HG03439 (cell line): Measurements from ENCODE around the gene CCL5.

Experiments used
- ATAC-seq: cut with Tn5 transposase; IDR thresholded peaks from one replicate; pipeline ENCODE4 v1.9.1; 2021; ENCODE audit warnings: mild to moderate bottlenecking, moderate library complexity; ENCODE audit not compliant: unreplicated experiment

Gene CCL5

DNA sequence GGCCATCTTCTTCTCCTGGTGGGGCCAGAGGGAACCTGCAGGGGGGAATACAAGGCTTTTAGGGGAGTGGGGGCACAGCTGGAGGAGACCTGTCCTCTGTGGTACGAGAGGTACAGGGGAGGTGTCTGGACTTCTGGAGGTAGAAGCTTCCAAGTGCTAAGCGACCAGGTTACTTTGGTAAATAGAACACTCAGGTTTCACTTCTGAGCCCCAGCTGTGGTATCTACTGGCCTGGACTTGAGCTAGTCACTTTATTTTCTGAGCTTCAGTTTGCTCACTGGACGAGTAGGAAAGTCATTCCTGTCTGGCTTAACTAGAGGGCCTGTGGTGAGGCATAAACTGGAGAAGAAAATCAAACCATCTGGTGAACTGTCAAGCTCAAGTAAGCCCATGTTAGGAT, 11.4 kb downstream of the CCL5 start, which contains the start of gene HEATR9:
Gene HEATR9, minus strand, starts transcription at position 155 of the 400 bp plus-strand sequence. Its CDS starts 149 bp downstream, at position 6.
- ATAC-seq = no peak

GRCh38 chr17:35867574-35867973, 12.6 kb downstream of the CCL5 start:
- no peak for ATAC-seq

DNA sequence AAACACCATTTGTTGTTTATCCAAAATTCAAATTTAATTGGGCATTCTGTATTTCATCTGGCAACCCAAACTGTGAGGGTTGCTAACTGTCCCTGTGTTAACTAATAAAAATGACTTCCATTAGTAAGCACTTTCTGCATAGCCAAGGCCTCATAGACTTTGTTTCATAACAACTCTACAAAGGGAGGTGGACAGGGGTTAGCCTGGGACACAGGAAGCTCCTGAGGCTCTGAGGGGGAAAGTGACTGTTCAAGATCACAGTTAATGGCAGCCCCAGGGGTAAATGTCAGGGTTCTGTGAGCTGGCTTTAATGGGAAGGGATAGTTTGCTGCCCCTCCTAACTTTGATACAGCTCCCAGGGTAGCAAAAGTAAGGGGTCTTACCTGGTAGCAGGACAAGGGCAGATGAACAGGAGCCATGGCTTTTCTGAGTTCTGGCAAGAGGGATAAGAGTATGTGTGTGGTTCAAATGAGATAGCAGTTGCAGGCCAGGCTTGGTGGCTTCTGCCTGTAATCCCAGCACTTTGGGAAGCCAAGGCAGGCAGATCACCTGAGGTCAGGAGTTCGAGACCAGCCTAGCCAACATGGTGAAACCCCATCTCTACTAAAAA, 13.7 kb downstream of the CCL5 start:
- ATAC-seq = no peak

DNA sequence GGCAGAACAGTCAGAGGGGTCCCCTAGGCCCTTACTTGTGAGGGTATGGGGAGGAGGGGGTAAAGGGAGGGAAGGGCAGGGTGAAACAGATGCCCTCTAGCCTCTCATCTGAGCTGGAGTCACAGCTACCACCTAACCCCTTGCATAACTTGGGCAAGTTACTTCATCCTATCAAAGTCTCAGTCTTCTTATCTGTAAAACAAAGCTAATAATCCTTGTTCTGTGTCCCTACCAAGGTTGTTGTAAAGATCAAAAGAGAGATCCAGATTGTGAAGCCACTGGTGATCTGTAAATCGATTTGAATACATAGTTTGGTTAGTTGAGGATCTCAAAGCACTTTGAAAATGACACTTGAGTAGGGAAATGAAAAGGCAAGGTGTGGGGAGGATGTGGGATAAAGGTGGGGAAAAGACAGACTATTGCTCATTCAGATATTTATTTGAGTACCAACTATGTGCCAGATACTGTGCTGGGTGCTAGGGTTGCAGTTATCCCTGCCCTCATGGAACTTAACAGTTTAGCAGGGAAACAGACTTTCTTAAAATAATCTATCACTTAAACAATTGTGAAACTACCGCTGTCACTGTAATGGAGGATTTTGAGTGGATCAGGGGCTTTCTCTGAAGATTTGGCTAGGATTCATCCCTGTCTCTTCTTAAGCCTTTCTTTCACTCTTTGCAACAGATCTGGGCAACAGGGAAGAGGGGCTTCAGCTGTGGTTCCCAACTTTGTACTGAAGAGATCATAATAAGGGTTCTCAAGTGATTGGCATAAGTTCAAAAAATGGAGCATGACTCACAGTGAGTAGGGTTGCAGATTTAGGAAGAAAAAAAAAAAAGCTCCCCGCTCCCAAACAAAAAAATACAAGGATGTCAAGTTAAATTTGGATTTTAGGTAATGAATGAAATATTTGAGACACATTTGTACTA, 14.5 kb downstream of the CCL5 start:
- no peak for ATAC-seq

GRCh38 chr17:35864853-35865252, 15.3 kb downstream of the CCL5 start:
- no peak for ATAC-seq

DNA sequence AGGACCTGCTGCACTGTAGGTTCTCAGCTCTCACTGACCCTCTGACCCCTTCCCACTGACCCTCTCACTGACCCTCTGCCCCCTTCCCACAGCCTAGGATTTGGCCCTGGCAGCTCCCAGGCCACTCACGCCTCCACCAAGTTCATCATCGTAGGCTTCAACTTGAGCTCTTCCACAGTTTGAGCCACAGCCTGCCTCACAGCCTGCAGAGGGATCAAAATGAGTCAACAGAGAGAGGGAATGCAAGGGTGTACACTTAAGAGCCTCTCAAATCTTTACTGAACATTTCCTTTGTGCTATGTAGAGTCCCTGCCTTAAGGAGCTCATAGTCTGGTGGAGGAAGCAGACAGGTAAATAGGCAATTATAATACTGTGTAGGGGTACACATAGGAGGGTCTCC, 23.6 kb downstream of the CCL5 start:
- no peak for ATAC-seq

DNA sequence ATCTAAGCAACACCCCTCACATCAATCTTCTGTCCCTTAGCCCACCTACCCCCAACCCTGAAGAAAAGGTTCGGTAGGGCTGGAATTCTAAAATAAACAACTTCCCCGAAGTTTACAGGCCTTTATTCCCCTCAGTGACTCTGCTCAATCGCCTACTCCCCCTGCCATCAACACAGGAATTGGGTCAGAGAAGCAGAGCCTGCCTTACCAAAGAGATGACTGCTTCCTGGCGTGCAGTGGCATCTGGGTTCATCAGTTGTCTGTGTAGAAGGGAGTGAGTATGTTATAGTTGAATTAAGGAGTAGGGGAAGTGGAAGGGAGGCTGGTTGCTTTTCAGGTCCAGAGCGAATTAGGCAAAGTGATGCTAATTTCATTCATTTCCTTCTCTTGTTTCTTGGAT, 24.2 kb downstream of the CCL5 start:
- ATAC-seq = no peak

DNA sequence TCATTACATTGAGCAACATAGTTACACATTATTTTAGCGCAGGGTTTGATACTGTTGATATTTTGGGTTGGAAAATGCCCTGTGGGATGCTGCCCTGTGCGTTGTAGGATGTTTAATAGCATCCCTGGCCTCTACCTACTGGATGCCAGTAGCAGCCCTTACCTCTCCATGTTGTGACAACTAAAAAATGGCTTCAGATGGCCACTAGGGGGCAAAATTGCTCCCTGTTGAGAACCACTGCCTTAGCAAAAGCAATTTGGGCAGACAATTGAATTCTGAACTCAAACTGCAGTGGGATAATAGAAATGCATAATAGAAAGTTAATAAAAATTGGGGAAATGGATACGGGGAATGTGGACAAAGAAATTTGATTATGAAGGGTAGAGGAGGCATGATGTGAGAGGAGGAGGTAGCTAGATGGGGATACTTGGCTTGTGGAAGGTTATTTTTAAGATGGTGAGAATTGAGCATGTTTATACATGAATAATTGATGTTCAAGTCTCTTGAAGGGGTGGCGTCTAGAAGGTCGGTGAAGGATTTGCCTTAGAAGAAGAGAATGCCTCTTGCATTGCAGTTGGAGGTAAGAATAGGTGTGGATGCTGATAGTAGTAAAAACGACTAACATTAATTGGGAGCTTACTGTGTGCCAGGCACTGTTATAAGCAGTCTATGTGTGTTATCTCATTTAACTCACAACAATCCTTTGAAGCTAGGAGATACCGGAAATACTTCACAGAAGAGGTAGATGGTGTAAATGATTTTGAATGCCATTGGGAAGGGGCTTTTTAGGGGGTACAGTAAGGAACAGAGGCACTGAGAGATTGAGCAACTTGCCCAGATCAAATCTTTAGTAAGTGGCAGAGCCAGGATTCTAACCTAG, 30.5 kb downstream of the CCL5 start:
- ATAC-seq = no peak

DNA sequence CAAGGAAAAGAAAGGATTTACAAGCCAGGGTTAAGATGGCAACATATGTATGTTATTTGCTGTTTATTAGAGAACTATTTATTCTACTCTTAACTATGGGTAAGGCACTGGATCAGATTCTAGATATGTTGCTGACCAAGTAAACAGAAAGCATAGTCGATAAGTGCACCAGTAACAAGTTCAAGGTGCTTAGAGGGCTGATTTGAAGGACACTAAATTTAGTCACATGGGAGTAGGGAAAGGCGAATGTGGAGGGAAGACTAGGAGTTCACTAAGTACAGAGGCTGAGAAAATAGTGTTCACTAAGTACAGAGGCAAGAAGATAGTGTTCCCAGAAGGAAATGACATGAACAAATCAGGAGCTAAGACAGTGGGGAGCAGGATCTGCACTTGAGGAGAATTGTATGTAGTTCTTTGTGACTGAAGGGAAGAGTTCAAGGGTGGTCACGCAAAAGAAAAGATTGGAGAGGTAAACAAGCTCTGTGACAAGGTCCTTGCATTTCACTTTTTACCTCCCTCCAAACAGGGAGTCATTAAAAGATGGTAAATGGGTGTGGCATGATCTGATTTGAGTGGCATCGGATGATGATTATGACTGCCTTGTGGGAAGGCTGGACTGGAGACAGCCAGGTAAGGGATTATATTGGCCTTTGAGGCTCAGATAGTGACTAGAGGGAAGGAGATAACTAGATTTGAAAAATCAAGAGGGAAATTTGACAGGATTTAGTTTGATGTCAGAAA, 32.4 kb downstream of the CCL5 start:
- no peak for ATAC-seq

DNA sequence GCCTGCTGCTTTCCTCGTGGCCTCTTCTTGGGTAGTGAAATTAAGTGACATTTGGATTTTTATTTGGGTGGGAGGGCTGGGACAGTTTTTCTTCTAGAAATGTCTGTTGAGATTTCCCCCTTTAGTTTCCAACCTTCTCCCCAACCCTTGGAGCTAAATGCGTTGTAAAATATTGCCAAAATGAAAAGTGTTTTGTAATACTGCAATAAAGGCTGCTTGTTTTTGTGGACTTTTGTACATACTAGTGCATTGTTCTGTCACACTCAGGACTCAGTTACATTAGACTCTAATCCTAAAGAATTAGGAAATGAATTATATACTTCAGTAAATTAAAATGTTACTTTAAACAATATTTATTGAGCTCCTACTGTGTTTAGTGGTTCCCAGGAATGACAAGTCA, 33.2 kb downstream of the CCL5 start:
- ATAC-seq = no peak

- no peak for ATAC-seq
Measured at GRCh38 chr17:35846055-35846809, 33.9 kb downstream of the CCL5 start.

DNA sequence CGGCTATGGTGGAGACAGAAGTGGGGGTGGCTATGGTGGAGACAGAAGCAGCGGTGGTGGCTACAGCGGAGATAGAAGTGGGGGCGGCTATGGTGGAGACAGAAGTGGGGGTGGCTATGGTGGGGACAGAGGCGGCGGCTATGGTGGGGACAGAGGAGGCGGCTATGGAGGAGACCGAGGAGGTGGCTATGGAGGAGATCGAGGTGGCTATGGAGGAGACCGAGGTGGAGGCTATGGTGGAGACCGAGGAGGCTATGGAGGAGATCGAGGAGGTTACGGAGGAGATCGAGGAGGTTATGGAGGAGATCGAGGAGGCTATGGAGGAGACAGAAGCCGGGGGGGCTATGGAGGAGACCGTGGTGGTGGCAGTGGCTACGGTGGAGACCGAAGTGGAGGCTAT, 35.6 kb downstream of the CCL5 start:
- ATAC-seq = no peak

GRCh38 chr17:35843698-35844097, 36.5 kb downstream of the CCL5 start:
- no peak for ATAC-seq

GRCh38 chr17:35842239-35842638, 37.9 kb downstream of the CCL5 start:
- no peak for ATAC-seq

GRCh38 chr17:35841505-35841904, 38.7 kb downstream of the CCL5 start:
- ATAC-seq = no peak

DNA sequence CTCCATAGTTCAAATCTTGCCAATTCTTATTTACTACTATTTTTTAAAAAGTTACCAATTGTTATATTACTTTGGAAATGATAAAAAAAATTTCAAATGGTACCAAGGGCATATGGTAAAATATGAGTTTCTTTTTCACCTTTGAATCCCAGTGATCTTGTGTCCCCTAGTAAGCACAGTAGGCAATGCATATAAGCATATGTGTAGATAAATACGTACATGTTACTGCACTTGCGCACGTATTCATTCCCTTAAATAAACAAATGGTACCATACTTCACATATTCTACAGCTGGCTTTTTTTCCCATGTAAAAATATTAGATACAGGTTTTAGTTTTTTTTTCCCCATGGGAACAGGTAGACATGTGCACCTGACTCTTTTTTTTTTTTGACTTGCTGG, 39.1 kb downstream of the CCL5 start:
- no peak for ATAC-seq

GRCh38 chr17:35825206-35825605, 55.0 kb downstream of the CCL5 start:
- ATAC-seq = no peak
